Measurements from ENCODE around the gene GPALPP1. TPM values are rescaled to one million over a fixed set of nuclear protein-coding genes. Genes with fewer than 3 reads are reported as not detected.
A peak's percentile ranks its signal among the peaks of the same experiment; 100 is the strongest.

Gene GPALPP1
- polyA plus RNA-seq, 2 of the 4 experiments (the other 2 are of a cell fraction): 13.4 to 21.0 TPM

- no peaks in the 10 kb centered on the region for H3K9me3 ChIP-seq
- DNase-seq (ENCODE audit: low read depth in 1 of 2, low spot score in 1 of 2) (no peak), ATAC-seq (no peak), FAIRE-seq (no peak)
- POLR2A ChIA-PET: no interaction called here
- H3K27ac ChIP-seq: no peak overlapping the region
- CTCF ChIA-PET: interaction anchor here (1.0 kb wide), 1 partner anchor 39 kb away, joined by 3 read pairs; no protein-coding TSS in a partner anchor
- 96% methylated on average over 1 of the region's 1 CpG for WGBS (ENCODE audit: missing lambda C conversion rate)
- H3K4me1 ChIP-seq: no peaks in the 10 kb centered on the region
- TF ChIP-seq RCOR1 (IDR thresholded peaks at IDR 0.05; ENCODE audit: low read depth, low read length) (no peak), CEBPB (IDR thresholded peaks at IDR 0.05) (no peak), TFCP2L1 (CRISPR knock-in tag; IDR thresholded peaks at IDR 0.05) (no peak), SMC3 (IDR thresholded peaks at IDR 0.05) (no peak), CBX8 (IDR thresholded peaks at IDR 0.05) (no peak), FOXS1 (CRISPR knock-in tag; IDR thresholded peaks at IDR 0.05) (no peak), HOXB5 (CRISPR knock-in tag; IDR thresholded peaks at IDR 0.05) (no peak), HMGXB4 (CRISPR knock-in tag; IDR thresholded peaks at IDR 0.05; ENCODE audit: borderline replicate concordance) (no peak)
- H3K4me3 ChIP-seq: no peak overlapping the region
- no peak overlapping the region for H3K4me2 ChIP-seq
Observed at GRCh38 chr13:45007823-45008222, 18.5 kb downstream of the GPALPP1 start.

- 90% methylated on average over 6 of the region's 6 CpGs for WGBS (ENCODE audit: missing lambda C conversion rate)
- ChIA-PET CTCF (no interaction called here), POLR2A (no interaction called here)
- Histone ChIP-seq H3K9me3 (no peaks in the 10 kb centered on the region), H3K4me1 (no peaks in the 10 kb centered on the region), H3K27ac (no peak overlapping the region), H3K4me2 (no peak overlapping the region), H3K4me3 (no peak overlapping the region)
- TF ChIP-seq ZSCAN20 (CRISPR knock-in tag; IDR thresholded peaks at IDR 0.05) (no peak), E2F6 (IDR thresholded peaks at IDR 0.05; ENCODE audit: borderline replicate concordance, low read depth) (no peak), GATA3 (IDR thresholded peaks at IDR 0.05; ENCODE audit: borderline replicate concordance) (no peak), CEBPB (IDR thresholded peaks at IDR 0.05) (peak in 1 of 2 experiments; percentile 42; a peak in 1 of 4 replicates)
- FAIRE-seq: no peak
- no peak for ATAC-seq
- no peak for DNase-seq (ENCODE audit: low read depth in 1 of 2, low spot score in 1 of 2)
Observed at GRCh38 chr13:45011198-45011597, 21.9 kb downstream of the GPALPP1 start.

- TF ChIP-seq HDAC2 (IDR thresholded peaks at IDR 0.05): no peak
- TF ChIP-seq MAZ (IDR thresholded peaks at IDR 0.05; ENCODE audit: borderline replicate concordance, low read depth, low read length): no peak
- TF ChIP-seq RNF2 (IDR thresholded peaks at IDR 0.05; ENCODE audit: borderline replicate concordance, low read depth): no peak
- TF ChIP-seq TP53 (CRISPR knock-in tag; IDR thresholded peaks at IDR 0.05): no peak
- no peak for TF ChIP-seq CBX2 (IDR thresholded peaks at IDR 0.05; ENCODE audit: borderline replicate concordance, low read depth)
- no peak for TF ChIP-seq ZFP36 (IDR thresholded peaks at IDR 0.05; ENCODE audit: borderline replicate concordance, partially characterized antibody)
- TF ChIP-seq HOXB5 (CRISPR knock-in tag; IDR thresholded peaks at IDR 0.05): no peak
- TF ChIP-seq HES2 (IDR thresholded peaks at IDR 0.05): no peak
- no peak for TF ChIP-seq EHF (CRISPR knock-in tag; IDR thresholded peaks at IDR 0.05)
- TF ChIP-seq JUN (IDR thresholded peaks at IDR 0.05): no peak
- no peak for TF ChIP-seq ZSCAN20 (CRISPR knock-in tag; IDR thresholded peaks at IDR 0.05)
- TF ChIP-seq FOXS1 (CRISPR knock-in tag; IDR thresholded peaks at IDR 0.05): no peak
- TF ChIP-seq NPAS2 (CRISPR knock-in tag; IDR thresholded peaks at IDR 0.05; ENCODE audit: borderline replicate concordance): no peak
- no peak for TF ChIP-seq CTCF (IDR thresholded peaks at IDR 0.05)
- no peak for TF ChIP-seq BCL3 (IDR thresholded peaks at IDR 0.05)
- TF ChIP-seq JUNB (IDR thresholded peaks at IDR 0.05): no peak
- DNase-seq (ENCODE audit: low read depth in 1 of 2, low spot score in 1 of 2) (no peak), FAIRE-seq (no peak), ATAC-seq (no peak)
- Histone ChIP-seq H3K4me1 (no peaks in the 10 kb centered on the region), H3K4me2 (no peak overlapping the region), H3K27ac (no peak overlapping the region), H3K4me3 (no peak overlapping the region), H3K9me3 (no peaks in the 10 kb centered on the region)
- ChIA-PET POLR2A (interaction anchor here (0.6 kb wide), 1 partner anchor 284 kb away, joined by 3 read pairs; no protein-coding TSS in a partner anchor), CTCF (no interaction called here)
- 83% methylated on average over 2 of the region's 2 CpGs for WGBS (ENCODE audit: missing lambda C conversion rate)
Observed at GRCh38 chr13:45015300-45015699, 26.0 kb downstream of the GPALPP1 start.

Measured in A549 (cell line).